SH-SY5Y (cell line): ENCODE data around the gene DAB1.

ENCODE experiments used
- GATA2 ChIP-seq: IDR thresholded peaks from 2 replicates; pipeline ENCODE4 v1.6.1; 2011; ENCODE audit warnings: mild to moderate bottlenecking, low read depth, low read length
- GATA3 ChIP-seq: IDR thresholded peaks from 2 replicates; pipeline ENCODE4 v1.6.1; 2011; ENCODE audit warnings: low read depth, mild to moderate bottlenecking, low read length, moderate library complexity

DAB1 gene

GRCh38 chr1:56985857-56986256 is 438.0 kb downstream of the DAB1 start:
- no peak for TF ChIP-seq GATA2
- TF ChIP-seq GATA3: no peak

GRCh38 chr1:56983484-56983883 is 440.4 kb downstream of the DAB1 start:
- TF ChIP-seq GATA2 (no peak), GATA3 (no peak)

GRCh38 chr1:56979986-56980755 is 443.7 kb downstream of the DAB1 start:
- TF ChIP-seq GATA2 (no peak), GATA3 (no peak)

GRCh38 chr1:56978819-56979218 is 445.0 kb downstream of the DAB1 start:
- TF ChIP-seq GATA2: no peak

- TF ChIP-seq GATA3 (no peak), GATA2 (no peak)
Observed at GRCh38 chr1:56977910-56978309, 445.9 kb downstream of the DAB1 start.

- no peak for TF ChIP-seq GATA3
- no peak for TF ChIP-seq GATA2
Observed at GRCh38 chr1:56975446-56975845, 448.4 kb downstream of the DAB1 start.

GRCh38 chr1:56973923-56974742 is 449.7 kb downstream of the DAB1 start:
- TF ChIP-seq GATA2: no peak
- TF ChIP-seq GATA3: no peak

- TF ChIP-seq GATA2 (no peak), GATA3 (no peak)
Observed at GRCh38 chr1:56972976-56973375, 450.9 kb downstream of the DAB1 start.

GRCh38 chr1:56970280-56970679 is 453.6 kb downstream of the DAB1 start:
- TF ChIP-seq GATA2 (no peak), GATA3 (no peak)

- no peak for TF ChIP-seq GATA3
- no peak for TF ChIP-seq GATA2
Observed at GRCh38 chr1:56968878-56969495, 454.9 kb downstream of the DAB1 start.

GRCh38 chr1:56967900-56968832 is 455.7 kb downstream of the DAB1 start:
- no peak for TF ChIP-seq GATA3
- no peak for TF ChIP-seq GATA2

GRCh38 chr1:56967355-56967754 is 456.5 kb downstream of the DAB1 start:
- TF ChIP-seq GATA3 (no peak), GATA2 (no peak)

- TF ChIP-seq GATA3 (no peak), GATA2 (no peak)
Observed at GRCh38 chr1:56966698-56966999, 457.2 kb downstream of the DAB1 start.
